Endothelial cell of umbilical vein (primary cell): ENCODE results near the gene BMP10.

Source experiments
- CTCF ChIP-seq, 2 donors: IDR thresholded peaks; 1 replicate in 1 of 2; 2 replicates in 1 of 2; pipeline ENCODE4 v1.5.1; 2011; ENCODE audit warnings: low read length in 2 of 2, mild to moderate bottlenecking in 2 of 2, moderate library complexity in 2 of 2, control low read depth in 1 of 2, inconsistent platforms in 1 of 2, low read depth in 1 of 2; ENCODE audit not compliant: insufficient read depth in 1 of 2; ENCODE audit errors: extremely low read depth in 1 of 2
- EZH2 ChIP-seq: IDR thresholded peaks from 2 replicates; pipeline ENCODE4 v1.6.1; 2012; ENCODE audit warnings: borderline replicate concordance, low read depth, mild to moderate bottlenecking, moderate library complexity, low read length, inconsistent platforms; ENCODE audit not compliant: severe bottlenecking
- GATA2 ChIP-seq: IDR thresholded peaks from 2 replicates; pipeline ENCODE4 v1.7.0; 2011; ENCODE audit warnings: low read depth, mild to moderate bottlenecking, moderate library complexity, mixed read lengths, low read length; ENCODE audit not compliant: insufficient read length, insufficient read depth
- MAX ChIP-seq: IDR thresholded peaks from 2 replicates; pipeline ENCODE4 v1.6.1; 2011; ENCODE audit not compliant: insufficient read depth, insufficient read length
- POLR2A ChIP-seq: IDR thresholded peaks from 2 replicates; pipeline ENCODE4 v1.6.1; 2012; ENCODE audit warnings: low read depth, mild to moderate bottlenecking, control low read depth, low read length

GRCh38 chr2:68911709-68912108, 40.5 kb upstream of the BMP10 start:
- TF ChIP-seq EZH2 (no peak), CTCF (IDR thresholded peaks at IDR 0.05; ENCODE audit: extremely low read depth in 1 of 2, insufficient read depth in 1 of 2, low read depth in 1 of 2, low read length in 2 of 2) (no peak), GATA2 (no peak), POLR2A (no peak), MAX (no peak)
